Esophagus muscularis mucosa (tissue), 4 donors: ENCODE data around the gene ABHD12.
"Not testable (repeated sequence)": the region's sequence is repeated elsewhere in the genome, so short reads cannot be mapped to it uniquely, and the experiment has no call there.

Experiments used
- EP300 ChIP-seq: sonication (generic); formaldehyde crosslinking; IDR thresholded peaks from one replicate; pipeline ENCODE4 v1.6.1; 2017; ENCODE audit warnings: antibody characterized with exemption
- POLR2A ChIP-seq: fragments of 450-650 bp; IDR thresholded peaks from one replicate; pipeline ENCODE4 v1.6.1; 2017; ENCODE audit warnings: antibody characterized with exemption, moderate library complexity, mild to moderate bottlenecking, low read depth
- TF ChIP-seq, protein P1 (sequence below), 3 experiments: fragments of 200-600 bp in 2 of 3; fragments of 450-650 bp in 1 of 3; sonication (generic) in 2 of 3; IDR thresholded peaks; one replicate each; pipeline ENCODE4 v1.5.1; 2017 to 2019; ENCODE audit warnings: antibody characterized with exemption in 3 of 3, mild to moderate bottlenecking in 2 of 3, moderate library complexity in 1 of 3

GRCh38 chr20:25312716-25313115 is 77.9 kb downstream of the ABHD12 start:
- not testable (repeated sequence) for TF ChIP-seq POLR2A, EP300
- TF ChIP-seq, protein P1, sequence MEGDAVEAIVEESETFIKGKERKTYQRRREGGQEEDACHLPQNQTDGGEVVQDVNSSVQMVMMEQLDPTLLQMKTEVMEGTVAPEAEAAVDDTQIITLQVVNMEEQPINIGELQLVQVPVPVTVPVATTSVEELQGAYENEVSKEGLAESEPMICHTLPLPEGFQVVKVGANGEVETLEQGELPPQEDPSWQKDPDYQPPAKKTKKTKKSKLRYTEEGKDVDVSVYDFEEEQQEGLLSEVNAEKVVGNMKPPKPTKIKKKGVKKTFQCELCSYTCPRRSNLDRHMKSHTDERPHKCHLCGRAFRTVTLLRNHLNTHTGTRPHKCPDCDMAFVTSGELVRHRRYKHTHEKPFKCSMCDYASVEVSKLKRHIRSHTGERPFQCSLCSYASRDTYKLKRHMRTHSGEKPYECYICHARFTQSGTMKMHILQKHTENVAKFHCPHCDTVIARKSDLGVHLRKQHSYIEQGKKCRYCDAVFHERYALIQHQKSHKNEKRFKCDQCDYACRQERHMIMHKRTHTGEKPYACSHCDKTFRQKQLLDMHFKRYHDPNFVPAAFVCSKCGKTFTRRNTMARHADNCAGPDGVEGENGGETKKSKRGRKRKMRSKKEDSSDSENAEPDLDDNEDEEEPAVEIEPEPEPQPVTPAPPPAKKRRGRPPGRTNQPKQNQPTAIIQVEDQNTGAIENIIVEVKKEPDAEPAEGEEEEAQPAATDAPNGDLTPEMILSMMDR (IDR thresholded peaks at IDR 0.05), result not testable (repeated sequence)
